ENCODE data around the gene SPATS2.

GRCh38 chr12:49403971-49404450, 36.7 kb downstream of the SPATS2 start:
- TF ChIP-seq POLR2AphosphoS5 (IDR thresholded peaks at IDR 0.05; ENCODE audit: borderline replicate concordance, low read depth, low read length) (no peak), FOXP2 (optimal IDR thresholded peaks at IDR 0.05; ENCODE audit: control extremely low read depth, extremely low read length, insufficient read depth) (no peak)

Data from SK-N-MC (cell line).